ENCODE data around the gene IGFBP3.

IGFBP3 gene

DNA sequence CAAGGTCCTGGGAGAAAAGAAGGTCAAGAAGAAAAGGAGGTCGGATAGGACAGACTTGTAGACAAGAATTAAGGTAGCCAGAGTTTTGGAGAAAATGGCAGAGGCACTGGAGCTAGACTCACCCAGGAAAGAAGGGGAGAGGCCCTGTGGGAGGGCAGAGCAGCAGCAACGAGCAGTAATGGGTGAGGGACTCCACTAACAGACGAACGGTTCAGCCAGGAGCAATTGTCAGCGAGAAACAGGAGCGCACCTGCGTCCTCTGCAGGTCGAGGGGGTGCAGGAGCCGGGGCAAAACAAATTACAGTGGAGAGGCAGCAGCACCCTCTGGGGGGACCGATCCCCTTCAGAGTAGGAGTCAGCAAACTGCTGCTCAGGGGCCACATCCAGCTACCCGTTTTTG is 18.5 kb upstream of the IGFBP3 start:
- Mint-ChIP-seq H3K4me3 (peak overlapping the region; percentile 12 to 20), H3K4me1 (ENCODE audit: low read depth in 2 of 2) (peaks cover 6 to 10% of the 10 kb centered on the region in 2 donors), H3K36me3 (ENCODE audit: insufficient read depth) (no peaks in the 10 kb centered on the region), H3K9me3 (peaks cover 4 to 8% of the 10 kb centered on the region in 2 donors), H3K27me3 (peaks cover 0 to 6% of the 10 kb centered on the region in 2 donors), H3K27ac (no peak overlapping the region)
- no peak for ATAC-seq (replicated peaks)
- no peak for DNase-seq

DNA sequence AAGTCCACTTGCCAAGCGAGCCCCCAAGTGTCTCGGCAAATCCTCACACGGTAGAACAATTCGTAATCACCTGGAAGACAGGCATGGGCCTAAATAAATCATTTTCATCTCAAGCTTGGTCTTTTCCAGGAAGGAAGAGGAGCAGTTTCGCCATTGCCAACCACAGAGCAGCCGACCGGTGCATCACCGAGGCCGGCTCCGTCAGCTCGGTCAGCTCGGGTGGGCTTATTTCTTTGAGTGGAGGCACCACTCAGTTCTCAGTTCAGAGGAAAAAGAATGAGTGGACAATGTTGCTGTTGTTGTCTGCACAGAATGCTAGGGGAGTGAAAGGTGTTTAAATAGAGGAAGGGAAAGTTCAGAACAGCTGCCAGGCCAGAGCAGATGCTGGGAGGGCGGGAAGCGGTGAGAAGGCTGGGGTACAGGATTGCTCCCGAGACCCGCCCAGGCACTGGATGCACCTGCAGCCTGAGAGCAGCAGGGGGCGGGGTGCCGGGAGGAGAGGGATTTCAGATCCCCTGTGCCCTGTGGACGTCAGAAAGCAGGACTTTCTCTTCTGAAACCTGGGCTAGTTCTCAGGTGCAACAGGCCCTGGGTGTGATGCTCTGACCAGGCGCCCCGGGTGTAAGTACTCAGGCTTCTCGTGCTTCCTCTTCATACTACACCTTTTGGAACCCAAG is 17.7 kb upstream of the IGFBP3 start:
- Mint-ChIP-seq H3K27ac (no peak overlapping the region), H3K9me3 (peaks cover 4 to 8% of the 10 kb centered on the region in 2 donors), H3K4me3 (no peak overlapping the region), H3K36me3 (ENCODE audit: insufficient read depth) (no peaks in the 10 kb centered on the region), H3K4me1 (ENCODE audit: low read depth in 2 of 2) (peaks cover 6 to 10% of the 10 kb centered on the region in 2 donors), H3K27me3 (peaks cover 0 to 6% of the 10 kb centered on the region in 2 donors)
- no peak for DNase-seq
- no peak for ATAC-seq (replicated peaks)

DNA sequence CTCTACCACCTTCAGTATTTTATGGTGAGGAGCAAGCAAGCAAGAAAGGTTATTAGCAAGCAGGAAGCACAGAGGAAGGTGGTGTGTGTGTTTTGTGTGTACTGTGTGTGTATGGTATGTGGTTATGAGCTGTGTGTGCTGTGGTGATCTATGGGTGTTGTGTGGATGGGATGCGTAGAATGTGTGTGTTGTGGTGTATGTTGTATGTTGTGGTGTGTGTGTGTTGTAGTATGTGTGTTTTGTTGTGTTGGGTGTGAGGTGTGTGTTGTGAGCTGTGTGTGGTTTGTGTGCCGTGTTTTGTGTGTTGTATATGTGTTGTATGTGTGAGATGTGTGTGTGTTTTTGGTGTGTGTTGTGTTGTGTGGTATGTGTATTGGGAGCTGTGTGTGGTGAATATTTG is 16.8 kb upstream of the IGFBP3 start:
- ATAC-seq (replicated peaks) (no peak), DNase-seq (no peak)
- Mint-ChIP-seq H3K27ac (no peak overlapping the region), H3K36me3 (ENCODE audit: insufficient read depth) (no peaks in the 10 kb centered on the region), H3K4me1 (ENCODE audit: low read depth in 2 of 2) (peaks cover 6 to 8% of the 10 kb centered on the region in 2 donors), H3K9me3 (peaks cover 4 to 8% of the 10 kb centered on the region in 2 donors), H3K4me3 (no peak overlapping the region), H3K27me3 (peaks cover 0 to 6% of the 10 kb centered on the region in 2 donors)

DNA sequence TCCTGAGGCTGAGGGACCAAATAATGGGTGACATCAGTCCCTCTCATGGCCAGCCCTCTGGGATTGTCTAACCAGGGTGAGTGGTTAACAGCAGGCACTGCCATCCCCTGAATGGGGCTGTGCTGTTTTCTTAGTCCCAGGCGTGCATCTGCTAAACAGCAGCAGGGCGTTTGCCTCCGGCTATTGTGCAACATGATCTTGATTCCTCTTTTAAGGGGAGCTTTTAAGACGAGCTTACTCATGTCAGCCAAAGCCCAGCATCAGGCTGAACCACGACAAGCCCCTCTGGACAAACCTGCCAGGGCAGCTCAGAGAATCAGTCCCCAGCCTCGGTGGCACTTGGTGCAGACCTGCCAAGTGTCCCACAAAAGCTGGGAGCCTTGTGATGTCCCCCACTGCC is 16.2 kb upstream of the IGFBP3 start:
- ATAC-seq (replicated peaks) (no peak), DNase-seq (no peak)
- Mint-ChIP-seq H3K4me1 (ENCODE audit: low read depth in 2 of 2) (peaks cover 6% of the 10 kb centered on the region in 2 donors), H3K27me3 (peaks cover 0 to 6% of the 10 kb centered on the region in 2 donors), H3K4me3 (no peak overlapping the region), H3K9me3 (peaks cover 4 to 8% of the 10 kb centered on the region in 2 donors), H3K27ac (no peak overlapping the region), H3K36me3 (ENCODE audit: insufficient read depth) (no peaks in the 10 kb centered on the region)

DNA sequence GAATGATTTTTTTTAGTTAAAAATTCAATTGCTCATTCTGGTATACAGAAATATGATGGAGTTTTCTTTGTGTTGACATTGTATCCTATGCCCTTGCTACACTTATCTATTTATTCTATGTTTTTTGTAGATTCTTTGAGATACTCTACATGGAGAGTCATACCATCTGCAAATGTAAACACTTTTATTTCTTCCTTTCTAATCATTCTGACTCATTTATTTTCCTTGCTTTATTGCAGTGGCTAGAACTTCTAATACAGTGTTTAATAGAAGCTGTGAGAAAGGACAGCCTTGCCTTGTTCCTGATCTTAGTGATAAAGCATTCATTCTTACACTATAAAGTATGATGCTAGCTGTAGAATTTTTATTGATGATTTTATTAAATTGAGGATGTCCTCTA is 9.9 kb upstream of the IGFBP3 start:
- DNase-seq (no peak), ATAC-seq (replicated peaks) (no peak)
- Mint-ChIP-seq H3K4me3 (no peak overlapping the region), H3K36me3 (ENCODE audit: insufficient read depth) (no peaks in the 10 kb centered on the region), H3K9me3 (no peaks in the 10 kb centered on the region), H3K27me3 (no peaks in the 10 kb centered on the region), H3K27ac (no peak overlapping the region), H3K4me1 (ENCODE audit: low read depth in 2 of 2) (no peaks in the 10 kb centered on the region)

DNA sequence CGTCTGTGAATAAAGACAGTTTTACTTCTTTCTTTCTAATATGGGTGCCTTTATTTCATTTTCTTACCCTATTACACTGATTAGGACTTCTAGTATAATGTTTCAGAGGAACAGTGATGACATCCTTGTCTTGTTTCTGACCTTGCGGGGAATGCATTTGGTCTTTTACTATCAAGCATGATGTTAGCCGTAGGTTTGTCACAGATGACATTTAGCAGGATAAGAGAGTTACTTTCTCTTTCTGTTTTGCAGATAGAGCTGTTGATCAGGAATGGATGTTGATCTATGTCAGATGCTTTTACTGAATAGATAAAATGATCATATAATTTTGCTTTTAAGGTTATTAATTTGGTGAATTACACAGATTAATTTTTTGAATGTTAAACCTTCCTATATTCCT is 6.6 kb upstream of the IGFBP3 start:
- peaks cover 7% of the 10 kb centered on the region in 2 donors for H3K4me1 Mint-ChIP-seq (ENCODE audit: low read depth in 2 of 2)
- ATAC-seq (replicated peaks) (no peak), DNase-seq (no peak)
- H3K36me3 Mint-ChIP-seq (ENCODE audit: insufficient read depth), result no peaks in the 10 kb centered on the region
- no peaks in the 10 kb centered on the region for H3K9me3 Mint-ChIP-seq
- H3K4me3 Mint-ChIP-seq, result peak overlapping the region in 1 of 2 donors; percentile 63
- H3K27ac Mint-ChIP-seq, result no peak overlapping the region
- H3K27me3 Mint-ChIP-seq, result peaks cover 8 to 20% of the 10 kb centered on the region in 2 donors

DNA sequence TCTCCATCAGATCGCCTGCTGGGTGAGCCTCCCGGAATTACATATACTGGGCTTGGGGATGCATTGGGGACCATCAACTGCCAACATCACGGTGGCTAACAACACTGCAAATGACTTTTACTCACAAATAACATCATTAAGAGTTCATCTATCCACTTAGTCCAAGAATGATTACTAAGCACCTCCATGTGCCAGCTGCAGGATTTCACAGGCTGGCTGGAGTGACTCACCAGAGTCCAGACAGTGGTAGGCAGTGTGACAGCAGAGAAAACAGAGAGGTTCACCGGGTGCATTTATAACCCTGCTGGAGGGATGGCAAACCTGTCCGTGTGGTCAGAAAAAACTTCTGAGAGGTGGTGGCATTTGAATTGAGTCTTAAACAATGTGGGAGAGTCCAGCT is 3.2 kb upstream of the IGFBP3 start:
- Mint-ChIP-seq H3K4me1 (ENCODE audit: low read depth in 2 of 2) (peaks cover 11 to 14% of the 10 kb centered on the region in 2 donors), H3K9me3 (no peaks in the 10 kb centered on the region), H3K4me3 (no peak overlapping the region), H3K36me3 (ENCODE audit: insufficient read depth) (peaks cover 6% of the 10 kb centered on the region), H3K27me3 (peaks cover 30 to 47% of the 10 kb centered on the region in 2 donors), H3K27ac (no peak overlapping the region)
- DNase-seq (no peak), ATAC-seq (replicated peaks) (no peak)

DNA sequence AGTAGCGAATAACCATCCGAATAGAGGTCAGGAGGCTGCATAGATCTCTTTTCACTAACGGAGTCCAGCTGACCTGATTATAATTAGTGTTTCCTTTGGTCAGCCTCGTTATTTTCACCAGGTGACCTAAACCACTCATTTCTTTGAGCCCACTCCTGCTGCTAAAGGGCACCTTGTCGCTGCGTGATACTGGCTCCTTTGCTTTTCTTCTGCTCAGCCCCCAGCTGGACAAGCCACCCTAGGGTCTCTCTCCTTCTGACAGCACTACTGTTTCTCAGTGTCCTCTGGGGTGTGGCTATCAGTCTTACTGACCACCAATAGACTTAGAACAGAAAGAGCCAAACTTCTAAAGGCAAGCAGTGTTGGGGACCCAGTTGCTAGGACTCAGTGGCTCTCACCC is 2.7 kb upstream of the IGFBP3 start:
- Mint-ChIP-seq H3K4me1 (ENCODE audit: low read depth in 2 of 2) (peaks cover 11 to 14% of the 10 kb centered on the region in 2 donors), H3K36me3 (ENCODE audit: insufficient read depth) (peaks cover 6% of the 10 kb centered on the region), H3K27ac (no peak overlapping the region), H3K27me3 (peaks cover 31 to 47% of the 10 kb centered on the region in 2 donors), H3K9me3 (no peaks in the 10 kb centered on the region), H3K4me3 (no peak overlapping the region)
- DNase-seq (no peak), ATAC-seq (replicated peaks) (no peak)

DNA sequence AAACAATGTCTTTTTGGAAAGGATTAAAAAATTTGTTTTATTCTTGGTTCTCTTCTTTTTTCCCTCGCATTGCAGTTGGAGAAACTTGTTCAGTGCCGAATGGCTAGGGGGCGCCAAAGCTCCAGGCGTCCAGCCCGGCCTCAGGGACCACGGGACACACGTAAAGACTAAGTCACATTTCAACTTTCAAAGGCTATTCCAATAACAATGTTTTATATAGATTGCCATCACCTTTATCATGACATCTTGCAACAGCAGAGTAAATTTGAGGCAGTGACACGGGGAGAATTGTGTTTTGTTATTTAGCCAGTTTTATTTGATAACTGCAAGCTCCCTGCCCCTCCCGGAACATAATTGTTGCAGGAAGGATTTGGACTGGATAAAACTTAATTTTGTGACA is 2.2 kb upstream of the IGFBP3 start:
- no peak for ATAC-seq (replicated peaks)
- H3K9me3 Mint-ChIP-seq, result no peaks in the 10 kb centered on the region
- peaks cover 11 to 14% of the 10 kb centered on the region in 2 donors for H3K4me1 Mint-ChIP-seq (ENCODE audit: low read depth in 2 of 2)
- H3K36me3 Mint-ChIP-seq (ENCODE audit: insufficient read depth), result peaks cover 6% of the 10 kb centered on the region
- H3K27me3 Mint-ChIP-seq, result peaks cover 31 to 50% of the 10 kb centered on the region in 2 donors
- DNase-seq, result peak; percentile 22 to 38 (median 32)
- peak overlapping the region; percentile 82 to 90 for H3K27ac Mint-ChIP-seq
- peak overlapping the region; percentile 66 to 72 for H3K4me3 Mint-ChIP-seq

DNA sequence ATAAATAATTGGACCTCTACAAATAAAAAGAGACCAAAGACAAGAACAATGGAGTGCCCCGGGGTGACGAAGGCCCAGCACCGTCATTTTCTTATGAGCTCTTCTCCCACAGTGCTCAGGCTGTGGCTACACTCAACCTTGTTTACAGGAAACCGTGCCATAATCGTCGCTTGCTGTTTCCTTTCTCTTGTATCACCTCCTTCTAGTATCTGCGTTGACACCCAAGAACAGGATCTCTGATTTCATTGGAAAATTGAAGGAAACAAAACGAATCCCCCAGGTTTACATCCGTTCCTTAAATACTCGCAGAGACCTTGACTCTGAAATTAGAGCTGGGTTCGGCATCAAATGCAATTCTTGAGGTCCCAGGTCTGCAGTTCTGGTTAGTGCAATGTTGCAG is 1.7 kb upstream of the IGFBP3 start:
- no peaks in the 10 kb centered on the region for H3K9me3 Mint-ChIP-seq
- peak overlapping the region; percentile 66 to 72 for H3K4me3 Mint-ChIP-seq
- ATAC-seq (replicated peaks), result peak; percentile 46
- peaks cover 11 to 14% of the 10 kb centered on the region in 2 donors for H3K4me1 Mint-ChIP-seq (ENCODE audit: low read depth in 2 of 2)
- peaks cover 31 to 54% of the 10 kb centered on the region in 2 donors for H3K27me3 Mint-ChIP-seq
- peak overlapping the region; percentile 82 to 90 for H3K27ac Mint-ChIP-seq
- H3K36me3 Mint-ChIP-seq (ENCODE audit: insufficient read depth), result peaks cover 6% of the 10 kb centered on the region
- DNase-seq, result no peak

DNA sequence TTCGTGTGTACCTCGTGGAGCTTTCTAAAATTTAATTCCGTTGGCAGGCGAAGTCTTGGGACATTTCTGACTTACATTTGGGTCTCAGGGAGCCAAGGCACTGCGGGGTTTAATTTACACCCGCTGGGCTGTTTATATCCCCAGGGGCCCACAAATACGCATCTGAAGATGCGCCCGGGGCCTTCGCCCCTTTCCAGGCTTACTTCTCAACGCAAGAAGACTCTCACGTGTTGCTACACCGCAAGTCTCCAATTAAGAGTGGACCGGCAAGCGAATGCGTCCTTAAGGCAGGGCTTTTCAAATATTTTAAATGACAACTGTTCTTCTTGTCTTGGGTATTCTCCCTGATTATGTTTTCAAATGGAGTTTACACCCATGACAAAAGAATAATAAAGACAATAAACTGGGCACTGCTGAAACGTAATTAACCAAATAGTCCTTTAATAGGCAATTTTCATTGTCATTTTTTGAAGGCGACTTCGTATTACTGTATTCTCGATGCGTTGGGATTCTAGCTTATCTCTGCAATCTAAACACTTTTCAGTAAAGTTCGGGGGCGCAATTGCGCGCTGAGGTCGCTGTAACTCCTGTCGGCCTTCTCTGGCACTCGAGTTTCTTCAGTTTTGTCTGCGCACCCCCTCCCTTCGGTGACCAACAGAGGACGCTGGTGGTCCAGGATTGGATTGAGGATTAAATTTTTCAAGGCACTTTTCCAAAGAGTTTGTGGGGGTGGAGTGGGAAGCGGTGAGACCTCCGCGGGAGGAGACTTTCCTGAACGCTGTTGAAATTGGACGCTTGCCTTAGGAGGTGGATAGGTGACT is 837 bp upstream of the IGFBP3 start:
- H3K27me3 Mint-ChIP-seq, result peaks cover 31 to 63% of the 10 kb centered on the region in 2 donors
- no peak for DNase-seq

DNA sequence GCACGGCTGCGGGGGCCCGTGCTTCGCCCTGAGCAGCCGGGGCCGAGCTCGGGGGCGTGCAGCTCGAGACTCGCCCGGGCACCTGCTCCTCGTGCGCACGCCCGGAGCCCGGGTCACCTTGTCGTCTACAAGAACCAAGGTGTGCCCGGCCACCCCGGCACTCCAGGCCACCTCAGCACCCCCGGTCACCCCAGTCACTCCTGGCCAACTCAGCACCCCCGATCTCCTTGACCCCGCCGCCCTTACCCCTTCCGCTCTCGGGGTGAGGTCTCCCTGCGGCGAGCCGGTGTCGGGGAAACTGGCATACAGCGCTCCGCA is 268 bp upstream of the IGFBP3 start:
- DNase-seq (no peak), ATAC-seq (replicated peaks) (no peak)
- Mint-ChIP-seq H3K27me3 (peaks cover 31 to 66% of the 10 kb centered on the region in 2 donors), H3K9me3 (no peaks in the 10 kb centered on the region), H3K4me3 (peak overlapping the region; percentile 38 to 72), H3K4me1 (ENCODE audit: low read depth in 2 of 2) (peaks cover 11 to 17% of the 10 kb centered on the region in 2 donors), H3K36me3 (ENCODE audit: insufficient read depth) (peaks cover 7% of the 10 kb centered on the region), H3K27ac (no peak overlapping the region)

More for the DNA sequence above, 837 bp upstream of the IGFBP3 start:
- H3K4me3 Mint-ChIP-seq, result peak overlapping the region; percentile 66 to 72
- H3K4me1 Mint-ChIP-seq (ENCODE audit: low read depth in 2 of 2), result peaks cover 11 to 17% of the 10 kb centered on the region in 2 donors
- no peaks in the 10 kb centered on the region for H3K9me3 Mint-ChIP-seq
- peaks cover 6% of the 10 kb centered on the region for H3K36me3 Mint-ChIP-seq (ENCODE audit: insufficient read depth)
- ATAC-seq (replicated peaks), result no peak
- peak overlapping the region; percentile 82 to 90 for H3K27ac Mint-ChIP-seq

DNA sequence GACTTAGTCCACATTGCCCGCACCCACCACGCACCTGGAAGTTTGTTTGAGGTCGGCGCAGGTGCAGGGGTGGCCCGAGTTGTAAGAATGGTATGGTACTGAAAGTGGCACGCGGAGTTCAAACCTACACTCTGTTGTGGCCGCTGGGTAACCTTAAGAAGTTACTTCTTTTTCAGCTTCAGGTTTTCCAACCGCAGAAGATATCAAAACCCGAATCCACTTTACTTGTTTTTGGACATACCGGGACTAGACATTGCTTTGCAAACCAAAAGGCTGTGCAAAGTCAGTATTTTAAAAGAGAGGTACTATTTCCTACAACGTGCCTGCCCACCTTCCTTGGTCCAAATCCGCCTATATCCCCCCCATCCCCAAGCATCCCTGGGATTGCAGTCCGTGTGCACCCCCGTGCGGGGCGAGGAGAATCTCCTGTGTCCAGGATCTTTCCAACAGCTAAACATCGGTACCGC is 1.0 kb downstream of the IGFBP3 start:
- Mint-ChIP-seq H3K4me1 (ENCODE audit: low read depth in 2 of 2) (peaks cover 11 to 17% of the 10 kb centered on the region in 2 donors), H3K36me3 (ENCODE audit: insufficient read depth) (peaks cover 9% of the 10 kb centered on the region), H3K9me3 (no peaks in the 10 kb centered on the region), H3K4me3 (peak overlapping the region; percentile 71 to 81), H3K27me3 (peaks cover 37 to 76% of the 10 kb centered on the region in 2 donors), H3K27ac (no peak overlapping the region)
- DNase-seq (no peak), ATAC-seq (replicated peaks) (no peak)
